BE2C (cell line): Measurements from ENCODE around the gene ZNF423.

Source experiments
- DNase-seq: peaks from one replicate; pipeline ENCODE4 v3.0.0-alpha.2; 2020
- H3K27me3 ChIP-seq: fragments of 250-450 bp; sonication (Bioruptor Pico); 2 replicates; pipeline ENCODE4 v1.5.1; 2020; ENCODE audit warnings: mild to moderate bottlenecking
- H3K36me3 ChIP-seq: fragments of 250-450 bp; sonication (Bioruptor Pico); 2 replicates; pipeline ENCODE4 v1.5.1; 2020; ENCODE audit warnings: mild to moderate bottlenecking
- H3K4me1 ChIP-seq: fragments of 250-450 bp; sonication (Bioruptor Pico); 2 replicates; pipeline ENCODE4 v1.5.1; 2020
- H3K4me3 ChIP-seq: 2 replicates; pipeline ENCODE4 v1.5.1; 2011; ENCODE audit warnings: low read depth, low read length
- H3K9me3 ChIP-seq: fragments of 250-450 bp; sonication (Bioruptor Pico); 2 replicates; pipeline ENCODE4 v1.5.1; 2020
- TF ChIP-seq, protein P1 (sequence below): IDR thresholded peaks from 2 replicates; pipeline ENCODE4 v1.5.1; 2012; ENCODE audit warnings: mild to moderate bottlenecking, low read depth, low read length

The ZNF423 gene

DNA sequence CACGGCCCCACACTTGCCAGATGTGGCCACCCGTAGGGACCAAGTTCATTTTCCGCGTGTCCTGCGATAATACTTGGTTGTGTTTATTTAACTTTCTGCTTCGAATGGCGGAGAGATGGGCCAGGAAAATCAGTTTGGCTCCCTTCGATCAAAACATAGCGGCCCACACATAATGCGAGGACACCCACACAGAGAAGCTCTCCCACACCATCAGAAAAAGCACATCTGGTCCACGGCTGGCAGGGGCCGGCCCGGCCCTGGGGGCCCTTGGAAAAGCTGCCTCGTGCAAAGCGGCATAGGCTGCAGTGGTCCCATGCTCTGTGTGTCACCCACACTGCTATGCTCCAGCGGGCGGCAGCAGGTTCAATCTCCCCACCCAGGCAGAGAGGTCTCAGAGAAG, 46.9 kb downstream of the ZNF423 start:
- TF ChIP-seq, protein P1, sequence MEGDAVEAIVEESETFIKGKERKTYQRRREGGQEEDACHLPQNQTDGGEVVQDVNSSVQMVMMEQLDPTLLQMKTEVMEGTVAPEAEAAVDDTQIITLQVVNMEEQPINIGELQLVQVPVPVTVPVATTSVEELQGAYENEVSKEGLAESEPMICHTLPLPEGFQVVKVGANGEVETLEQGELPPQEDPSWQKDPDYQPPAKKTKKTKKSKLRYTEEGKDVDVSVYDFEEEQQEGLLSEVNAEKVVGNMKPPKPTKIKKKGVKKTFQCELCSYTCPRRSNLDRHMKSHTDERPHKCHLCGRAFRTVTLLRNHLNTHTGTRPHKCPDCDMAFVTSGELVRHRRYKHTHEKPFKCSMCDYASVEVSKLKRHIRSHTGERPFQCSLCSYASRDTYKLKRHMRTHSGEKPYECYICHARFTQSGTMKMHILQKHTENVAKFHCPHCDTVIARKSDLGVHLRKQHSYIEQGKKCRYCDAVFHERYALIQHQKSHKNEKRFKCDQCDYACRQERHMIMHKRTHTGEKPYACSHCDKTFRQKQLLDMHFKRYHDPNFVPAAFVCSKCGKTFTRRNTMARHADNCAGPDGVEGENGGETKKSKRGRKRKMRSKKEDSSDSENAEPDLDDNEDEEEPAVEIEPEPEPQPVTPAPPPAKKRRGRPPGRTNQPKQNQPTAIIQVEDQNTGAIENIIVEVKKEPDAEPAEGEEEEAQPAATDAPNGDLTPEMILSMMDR, result no peak
- DNase-seq, result no peak
- H3K9me3 ChIP-seq, result no peaks in the 10 kb centered on the region
- H3K4me3 ChIP-seq, result no peak overlapping the region
- no peaks in the 10 kb centered on the region for H3K27me3 ChIP-seq
- peaks cover 7% of the 10 kb centered on the region for H3K4me1 ChIP-seq
- no peaks in the 10 kb centered on the region for H3K36me3 ChIP-seq

- TF ChIP-seq, protein P1, result no peak
- Histone ChIP-seq H3K9me3 (no peaks in the 10 kb centered on the region), H3K4me1 (peaks cover 7% of the 10 kb centered on the region), H3K36me3 (no peaks in the 10 kb centered on the region), H3K27me3 (no peaks in the 10 kb centered on the region), H3K4me3 (no peak overlapping the region)
- no peak for DNase-seq
These were observed 49.5 kb downstream of the ZNF423 start for GRCh38 chr16:49806446-49806845.

DNA sequence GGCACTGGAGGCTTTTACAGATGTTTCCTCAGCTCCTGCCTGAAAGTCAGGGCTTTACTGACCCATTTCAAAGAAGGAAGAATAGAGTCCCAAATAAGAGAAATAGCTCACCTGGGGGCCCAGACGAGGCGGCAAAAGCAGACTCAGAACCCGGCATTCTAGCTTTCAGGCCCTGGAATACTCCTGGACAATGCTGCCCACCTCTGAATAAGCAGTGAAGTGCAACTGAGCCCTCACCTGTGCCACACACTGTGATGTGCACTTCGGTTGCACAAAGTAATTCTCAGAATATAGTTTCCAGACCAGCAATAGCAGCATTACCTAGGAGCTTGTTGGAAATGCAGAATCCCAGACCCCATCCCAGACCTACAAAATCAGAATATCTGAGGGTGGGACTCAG, 54.6 kb downstream of the ZNF423 start:
- Histone ChIP-seq H3K36me3 (no peaks in the 10 kb centered on the region), H3K9me3 (no peaks in the 10 kb centered on the region), H3K27me3 (no peaks in the 10 kb centered on the region), H3K4me3 (no peak overlapping the region), H3K4me1 (no peaks in the 10 kb centered on the region)
- DNase-seq, result no peak
- TF ChIP-seq, protein P1, result no peak

DNA sequence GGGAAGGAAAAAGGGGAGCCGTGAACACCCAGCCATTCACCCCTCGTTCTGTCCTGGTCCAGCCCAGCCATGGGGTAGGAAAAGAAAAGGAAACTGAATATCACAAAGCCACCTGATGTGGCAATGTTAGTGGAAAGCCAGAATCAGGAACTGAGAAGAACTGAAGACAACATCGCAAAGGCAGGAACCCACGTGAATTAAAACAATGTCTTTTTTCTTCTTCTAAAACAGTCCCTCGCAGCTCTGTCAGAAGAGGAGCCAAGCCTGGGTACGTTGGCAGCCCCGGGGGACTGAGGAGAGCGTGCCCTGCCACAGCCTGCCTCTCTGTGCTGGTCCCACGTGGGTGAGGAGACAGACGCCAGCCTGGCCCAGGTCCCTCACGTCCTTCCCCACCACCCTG, 55.0 kb downstream of the ZNF423 start:
- Histone ChIP-seq H3K27me3 (no peaks in the 10 kb centered on the region), H3K9me3 (no peaks in the 10 kb centered on the region), H3K4me3 (no peak overlapping the region), H3K4me1 (no peaks in the 10 kb centered on the region), H3K36me3 (no peaks in the 10 kb centered on the region)
- TF ChIP-seq, protein P1, result no peak
- DNase-seq, result no peak

GRCh38 chr16:49800441-49800840, 55.5 kb downstream of the ZNF423 start:
- Histone ChIP-seq H3K36me3 (no peaks in the 10 kb centered on the region), H3K9me3 (no peaks in the 10 kb centered on the region), H3K27me3 (no peaks in the 10 kb centered on the region), H3K4me1 (no peaks in the 10 kb centered on the region), H3K4me3 (no peak overlapping the region)
- no peak for DNase-seq
- TF ChIP-seq, protein P1, result no peak

GRCh38 chr16:49799172-49799571, 56.7 kb downstream of the ZNF423 start:
- DNase-seq, result no peak
- no peaks in the 10 kb centered on the region for H3K9me3 ChIP-seq
- no peaks in the 10 kb centered on the region for H3K27me3 ChIP-seq
- no peaks in the 10 kb centered on the region for H3K36me3 ChIP-seq
- H3K4me1 ChIP-seq, result no peaks in the 10 kb centered on the region
- no peak overlapping the region for H3K4me3 ChIP-seq
- TF ChIP-seq, protein P1, result no peak
